ENCODE measurements around the gene SLC35D3.
"Not testable (repeated sequence)": the region's sequence is repeated elsewhere in the genome, so short reads cannot be mapped to it uniquely, and the experiment has no call there.

SLC35D3 gene

GRCh38 chr6:136964398-136964797 lies 42.3 kb downstream of the SLC35D3 start:
- no peak for DNase-seq (ENCODE audit: low spot score)

- peak; percentile 37 for DNase-seq (ENCODE audit: low spot score)
These were observed 46.0 kb downstream of the SLC35D3 start for GRCh38 chr6:136967876-136968752.

- no peak for DNase-seq (ENCODE audit: low spot score)
These were observed 46.7 kb downstream of the SLC35D3 start for GRCh38 chr6:136968837-136969236.

- no peak for DNase-seq (ENCODE audit: low spot score)
These were observed 47.3 kb downstream of the SLC35D3 start for GRCh38 chr6:136969433-136969832.

GRCh38 chr6:136969930-136970329 lies 47.8 kb downstream of the SLC35D3 start:
- DNase-seq (ENCODE audit: low spot score): no peak

- no peak for DNase-seq (ENCODE audit: low spot score)
These were observed 49.5 kb downstream of the SLC35D3 start for GRCh38 chr6:136971609-136972008.

- DNase-seq (ENCODE audit: low spot score): not testable (repeated sequence)
These were observed 51.7 kb downstream of the SLC35D3 start for GRCh38 chr6:136973781-136974180.

All from hematopoietic multipotent progenitor cell treated with erythropoietin and hydrocortisone succinate and interleukin-3 and kit ligand, for 17 days (in vitro differentiated cells).